ENCODE results near the gene MYLK4.

Gene MYLK4

GRCh38 chr6:2614155-2614554, 136.6 kb downstream of the MYLK4 start:
- Mint-ChIP-seq H3K4me1 (no peaks in the 10 kb centered on the region), H3K27ac (no peak overlapping the region), H3K36me3 (no peaks in the 10 kb centered on the region), H3K4me3 (no peak overlapping the region), H3K27me3 (peaks cover 29% of the 10 kb centered on the region), H3K9me3 (peaks cover 6% of the 10 kb centered on the region)
- DNase-seq = no peak
- CTCF ChIA-PET = interaction anchor here (0.8 to 1.3 kb wide), 2 partner anchors 17 to 20 kb away, joined by 3 to 4 read pairs; no protein-coding TSS in a partner anchor
